K562 (cell line): Measurements from ENCODE around the gene CCDC9B. TPM values are rescaled to one million over a fixed set of nuclear protein-coding genes. Genes with fewer than 3 reads are reported as not detected.

Experiments
- ATF1 ChIP-seq, 2 experiments: fragments of 450-650 bp in 1 of 2; IDR thresholded peaks; 2 replicates each; pipeline ENCODE4 v1.6.1; 2016; ENCODE audit warnings: missing compliant biosample characterization in 1 of 2, missing genetic modification characterization in 1 of 2
- CBX2 ChIP-seq: fragments of 200-600 bp; sonication (generic); IDR thresholded peaks from one replicate; pipeline ENCODE4 v1.6.1; 2012; ENCODE audit warnings: mild to moderate bottlenecking, low read length, inconsistent platforms; ENCODE audit not compliant: insufficient read depth, poor library complexity, severe bottlenecking
- CTBP1 ChIP-seq: fragments of 450-650 bp; IDR thresholded peaks from 2 replicates; pipeline ENCODE4 v1.6.1; 2016; ENCODE audit warnings: borderline replicate concordance
- DMBX1 ChIP-seq: fragments of 250-450 bp; sonication (Bioruptor Pico); IDR thresholded peaks from 2 replicates; pipeline ENCODE4 v1.8.0; 2022; ENCODE audit warnings: inconsistent platforms, mild to moderate bottlenecking, moderate library complexity, borderline replicate concordance
- FOXP4 ChIP-seq: sonication (generic); formaldehyde crosslinking; IDR thresholded peaks from 2 replicates; pipeline ENCODE4 v1.8.0; 2022; ENCODE audit warnings: mild to moderate bottlenecking, missing genetic modification reagents, borderline replicate concordance
- MEF2A ChIP-seq: IDR thresholded peaks from 2 replicates; pipeline ENCODE4 v1.6.1; 2011; ENCODE audit warnings: low read depth, mild to moderate bottlenecking, low read length, moderate library complexity; ENCODE audit not compliant: control insufficient read depth
- PURB ChIP-seq: sonication (generic); formaldehyde crosslinking; IDR thresholded peaks from 2 replicates; pipeline ENCODE4 v1.9.0; 2021; ENCODE audit warnings: low read depth, mild to moderate bottlenecking, missing genetic modification reagents
- RB1 ChIP-seq: fragments of 450-650 bp; IDR thresholded peaks from 2 replicates; pipeline ENCODE4 v1.6.1; 2017; ENCODE audit warnings: low read depth, mild to moderate bottlenecking
- STAG1 ChIP-seq: sonication (generic); formaldehyde crosslinking; IDR thresholded peaks from 2 replicates; pipeline ENCODE4 v1.5.0; 2020; ENCODE audit warnings: missing genetic modification reagents, borderline replicate concordance
- ZFP36 ChIP-seq: fragments of 150-350 bp; IDR thresholded peaks from 2 replicates; pipeline ENCODE4 v1.6.1; 2018; ENCODE audit warnings: low read length, low read depth; ENCODE audit not compliant: partially characterized antibody
- ZNF184 ChIP-seq: sonication (generic); formaldehyde crosslinking; IDR thresholded peaks from 2 replicates; pipeline ENCODE4 v1.5.0; 2020; ENCODE audit warnings: missing genetic modification reagents
- ZNF23 ChIP-seq: fragments of 250-450 bp; sonication (Bioruptor Pico); IDR thresholded peaks from 2 replicates; pipeline ENCODE4 v1.4.0; 2020; ENCODE audit warnings: mild to moderate bottlenecking
- polyA plus RNA-seq, 8 experiments: library from polyadenylated mRNA; depleted of rRNA in 4 of 8; stranded (reverse) in 5 of 8; unstranded in 3 of 8; fragments of >200 nt; fragmentation: Nextera tagmentation in 2 of 8; fragmentation: Illumina TruSeq in 1 of 8; extraction: Ambion mirVana in 2 of 8; extraction: Trizol in 1 of 8; gene quantifications; 2 replicates each; pipeline versions ENCODE4 v1.2.1 to v1.2.3, GENCODE V29; 2011 to 2014; ENCODE audit warnings: inconsistent platforms in 1 of 8, missing spikeins in 1 of 8
- total RNA-seq, 7 experiments: library from RNA; depleted of rRNA in 6 of 7; stranded (reverse); fragments of >200 nt in 6 of 7; fragmentation: Illumina TruSeq in 2 of 7; extraction: Trizol in 2 of 7; gene quantifications; 2 replicates each; pipeline versions ENCODE4 v1.2.1 to v1.2.3, GENCODE V29; 2011 to 2021; ENCODE audit warnings: low replicate concordance in 1 of 7
- TF ChIP-seq, protein P1 (sequence below), 2 experiments: fragments of 450-650 bp; formaldehyde crosslinking in 1 of 2; IDR thresholded peaks; 2 replicates each; pipeline versions ENCODE4 v1.4.0 to v1.6.1; 2014 to 2020; ENCODE audit warnings: mild to moderate bottlenecking in 2 of 2, borderline replicate concordance in 1 of 2, low read depth in 1 of 2
- TF ChIP-seq, protein P2 (sequence below): fragments of 450-650 bp; formaldehyde crosslinking; IDR thresholded peaks from 2 replicates; pipeline ENCODE4 v1.4.0; 2020; ENCODE audit warnings: mild to moderate bottlenecking, moderate library complexity

CCDC9B gene
- total and polyA plus RNA-seq, 9 of the 15 experiments (the other 6 are each of a cell fraction or from before 2014, with no cell fraction given), result 0.01 to 0.47 (median 0.15) TPM; not detected in 1

DNA sequence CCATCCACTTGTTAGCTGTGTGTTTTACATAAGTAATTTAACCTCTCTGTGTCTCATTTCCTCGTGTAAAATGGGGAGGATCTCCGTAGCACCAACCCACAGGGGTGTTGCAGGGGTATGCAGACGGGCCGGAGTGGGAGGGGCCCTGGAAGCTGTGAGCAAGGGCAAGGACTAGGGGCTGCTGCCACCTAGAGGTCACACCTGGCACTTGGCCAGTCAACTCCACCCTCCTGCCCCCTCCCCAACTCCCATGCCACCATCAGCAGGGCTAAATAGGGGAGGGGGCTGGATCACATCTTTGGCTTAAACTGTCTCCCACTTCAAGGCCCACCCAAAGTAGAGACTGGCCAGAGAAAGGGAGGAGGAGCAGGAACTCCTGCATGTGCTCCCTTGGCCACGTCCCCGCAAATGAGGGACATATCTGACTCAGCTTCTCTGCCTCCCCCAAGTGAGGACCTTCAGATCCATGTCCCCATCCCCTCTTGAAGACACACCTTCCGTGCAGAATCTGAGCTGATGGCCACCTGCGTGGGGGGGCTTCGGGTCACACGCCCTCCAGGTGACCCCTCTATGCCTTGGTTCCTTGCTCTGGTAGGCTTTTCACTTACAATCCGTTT is 2.6 kb downstream of the CCDC9B start (continued):
- TF ChIP-seq, protein P1, sequence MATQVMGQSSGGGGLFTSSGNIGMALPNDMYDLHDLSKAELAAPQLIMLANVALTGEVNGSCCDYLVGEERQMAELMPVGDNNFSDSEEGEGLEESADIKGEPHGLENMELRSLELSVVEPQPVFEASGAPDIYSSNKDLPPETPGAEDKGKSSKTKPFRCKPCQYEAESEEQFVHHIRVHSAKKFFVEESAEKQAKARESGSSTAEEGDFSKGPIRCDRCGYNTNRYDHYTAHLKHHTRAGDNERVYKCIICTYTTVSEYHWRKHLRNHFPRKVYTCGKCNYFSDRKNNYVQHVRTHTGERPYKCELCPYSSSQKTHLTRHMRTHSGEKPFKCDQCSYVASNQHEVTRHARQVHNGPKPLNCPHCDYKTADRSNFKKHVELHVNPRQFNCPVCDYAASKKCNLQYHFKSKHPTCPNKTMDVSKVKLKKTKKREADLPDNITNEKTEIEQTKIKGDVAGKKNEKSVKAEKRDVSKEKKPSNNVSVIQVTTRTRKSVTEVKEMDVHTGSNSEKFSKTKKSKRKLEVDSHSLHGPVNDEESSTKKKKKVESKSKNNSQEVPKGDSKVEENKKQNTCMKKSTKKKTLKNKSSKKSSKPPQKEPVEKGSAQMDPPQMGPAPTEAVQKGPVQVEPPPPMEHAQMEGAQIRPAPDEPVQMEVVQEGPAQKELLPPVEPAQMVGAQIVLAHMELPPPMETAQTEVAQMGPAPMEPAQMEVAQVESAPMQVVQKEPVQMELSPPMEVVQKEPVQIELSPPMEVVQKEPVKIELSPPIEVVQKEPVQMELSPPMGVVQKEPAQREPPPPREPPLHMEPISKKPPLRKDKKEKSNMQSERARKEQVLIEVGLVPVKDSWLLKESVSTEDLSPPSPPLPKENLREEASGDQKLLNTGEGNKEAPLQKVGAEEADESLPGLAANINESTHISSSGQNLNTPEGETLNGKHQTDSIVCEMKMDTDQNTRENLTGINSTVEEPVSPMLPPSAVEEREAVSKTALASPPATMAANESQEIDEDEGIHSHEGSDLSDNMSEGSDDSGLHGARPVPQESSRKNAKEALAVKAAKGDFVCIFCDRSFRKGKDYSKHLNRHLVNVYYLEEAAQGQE (IDR thresholded peaks at IDR 0.05; ENCODE audit: borderline replicate concordance), result peak; percentile 62
- TF ChIP-seq, protein P1 (CRISPR knock-in tag; IDR thresholded peaks at IDR 0.05; ENCODE audit: low read depth), result no peak
- TF ChIP-seq CTBP1 (peak; percentile 53), STAG1 (peak; percentile 80), ZNF184 (CRISPR knock-in tag) (no peak), ZFP36 (peak; percentile 34), RB1 (peak; percentile 79), ATF1 (CRISPR knock-in tag; IDR thresholded peaks at IDR 0.05) (no peak), ATF1 (tag; IDR thresholded peaks at IDR 0.05) (no peak; the same call in 1 of the 2 replicates), CBX2 (no peak), DMBX1 (CRISPR knock-in tag) (no peak), PURB (CRISPR knock-in tag) (no peak), ZNF23 (no peak), MEF2A (no peak), FOXP4 (CRISPR knock-in tag) (no peak)
- TF ChIP-seq, protein P2, sequence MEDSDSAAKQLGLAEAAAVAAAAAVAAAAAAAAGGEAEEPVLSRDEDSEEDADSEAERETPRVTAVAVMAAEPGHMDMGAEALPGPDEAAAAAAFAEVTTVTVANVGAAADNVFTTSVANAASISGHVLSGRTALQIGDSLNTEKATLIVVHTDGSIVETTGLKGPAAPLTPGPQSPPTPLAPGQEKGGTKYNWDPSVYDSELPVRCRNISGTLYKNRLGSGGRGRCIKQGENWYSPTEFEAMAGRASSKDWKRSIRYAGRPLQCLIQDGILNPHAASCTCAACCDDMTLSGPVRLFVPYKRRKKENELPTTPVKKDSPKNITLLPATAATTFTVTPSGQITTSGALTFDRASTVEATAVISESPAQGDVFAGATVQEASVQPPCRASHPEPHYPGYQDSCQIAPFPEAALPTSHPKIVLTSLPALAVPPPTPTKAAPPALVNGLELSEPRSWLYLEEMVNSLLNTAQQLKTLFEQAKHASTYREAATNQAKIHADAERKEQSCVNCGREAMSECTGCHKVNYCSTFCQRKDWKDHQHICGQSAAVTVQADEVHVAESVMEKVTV (CRISPR knock-in tag), result peak; percentile 84
